GM23248 (cell line): ENCODE data around the gene CALN1.

Source experiments
- EZH2 ChIP-seq: fragments of 200-600 bp; sonication (generic); IDR thresholded peaks from 2 replicates; pipeline ENCODE4 v1.6.1; 2018; ENCODE audit warnings: antibody characterized with exemption, mild to moderate bottlenecking; ENCODE audit not compliant: insufficient read depth, poor library complexity, severe bottlenecking
- EZH2phosphoT487 ChIP-seq: fragments of 200-600 bp; sonication (generic); IDR thresholded peaks from 2 replicates; pipeline ENCODE4 v1.6.1; 2018; ENCODE audit warnings: antibody characterized with exemption, moderate library complexity, mild to moderate bottlenecking, low read depth; ENCODE audit not compliant: insufficient read depth

GRCh38 chr7:71854546-71855397 lies 557.4 kb downstream of the CALN1 start:
- TF ChIP-seq EZH2phosphoT487 (no peak), EZH2 (no peak)
